GM12891 (cell line): ENCODE results near the gene MRAS.
"Not testable (repeated sequence)": the region's sequence is repeated elsewhere in the genome, so short reads cannot be mapped to it uniquely, and the experiment has no call there.

Experiments
- PAX5 ChIP-seq: IDR thresholded peaks from 2 replicates; pipeline ENCODE4 v1.6.1; 2011; ENCODE audit warnings: low read length, moderate library complexity, mild to moderate bottlenecking; ENCODE audit not compliant: insufficient read depth, severe bottlenecking
- POLR2A ChIP-seq: IDR thresholded peaks from 2 replicates; pipeline ENCODE4 v1.6.1; 2011; ENCODE audit warnings: low read depth, low read length, control low read depth
- POLR2AphosphoS5 ChIP-seq: IDR thresholded peaks from 2 replicates; pipeline ENCODE4 v1.6.1; 2011; ENCODE audit warnings: low read depth, low read length, control low read depth
- POU2F2 ChIP-seq: IDR thresholded peaks from 2 replicates; pipeline ENCODE4 v1.6.1; 2011; ENCODE audit warnings: low read depth, mild to moderate bottlenecking, control low read depth, low read length, moderate library complexity
- SPI1 ChIP-seq: IDR thresholded peaks from 2 replicates; pipeline ENCODE4 v1.6.1; 2011; ENCODE audit warnings: low read depth, low read length, control low read depth
- TAF1 ChIP-seq: IDR thresholded peaks from 2 replicates; pipeline ENCODE4 v1.6.1; 2011; ENCODE audit warnings: low read depth, low read length, control low read depth

GRCh38 chr3:138377212-138377611 is 28.8 kb downstream of the MRAS start:
- not testable (repeated sequence) for TF ChIP-seq POLR2AphosphoS5, POLR2A, TAF1, POU2F2, SPI1, PAX5
